GM03348 (cell line): ENCODE measurements around the gene PLCB1.

Source experiments
- DNase-seq: peaks from one replicate; pipeline ENCODE4 v3.0.0; 2012; ENCODE audit warnings: low spot score

PLCB1 gene

DNA sequence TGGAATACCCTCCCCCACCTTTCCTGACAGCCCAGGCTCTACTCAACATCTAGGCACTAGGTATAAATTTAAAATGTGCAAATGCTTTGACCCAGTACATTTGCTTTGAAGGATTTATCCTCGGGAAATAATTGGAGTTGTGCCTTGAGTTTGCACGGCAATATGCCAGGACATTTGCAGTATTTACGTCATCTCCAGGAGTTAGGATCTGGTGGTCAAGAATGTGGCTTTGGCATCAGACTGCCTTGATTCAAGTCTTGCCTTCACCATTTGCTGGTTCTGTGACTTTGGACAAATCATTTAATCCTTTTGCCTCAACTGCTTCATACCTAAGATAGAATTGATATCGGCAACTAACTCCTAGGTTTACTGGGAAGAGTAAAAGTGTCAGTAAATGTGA lies 169.6 kb downstream of the PLCB1 start:
- no peak for DNase-seq

GRCh38 chr20:8303651-8304050 lies 171.6 kb downstream of the PLCB1 start:
- DNase-seq: no peak

GRCh38 chr20:8304124-8304816 lies 172.2 kb downstream of the PLCB1 start:
- DNase-seq: no peak

DNA sequence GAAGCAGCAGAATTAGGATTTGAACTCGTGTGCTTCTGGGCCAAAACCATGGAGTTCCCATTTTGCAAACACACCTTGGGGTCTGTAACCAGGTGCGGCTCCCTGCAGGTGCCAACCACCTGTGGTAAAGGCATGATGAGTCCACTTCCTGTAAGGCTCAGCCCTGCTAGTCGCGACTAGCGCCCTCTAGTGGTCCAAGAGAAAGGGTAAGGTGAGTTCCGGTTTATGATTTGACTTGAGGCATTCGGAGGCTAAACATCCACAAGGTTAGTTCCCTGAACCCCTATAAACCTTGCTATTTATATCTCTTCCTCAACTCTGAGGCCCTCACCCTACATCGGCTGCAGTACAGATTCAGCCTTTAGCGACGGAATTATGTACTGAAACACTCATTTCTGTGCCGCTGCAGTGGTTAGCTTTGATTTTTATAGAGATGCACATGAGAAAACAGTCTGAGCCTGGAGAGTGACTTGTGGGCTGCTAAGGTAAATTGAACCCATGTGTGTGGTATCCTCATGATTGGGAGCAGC lies 173.4 kb downstream of the PLCB1 start:
- DNase-seq: peak; percentile 24

GRCh38 chr20:8306937-8307336 lies 174.9 kb downstream of the PLCB1 start:
- DNase-seq: no peak

- peak; percentile 9 for DNase-seq
These were observed 177.6 kb downstream of the PLCB1 start for GRCh38 chr20:8309634-8310033.

DNA sequence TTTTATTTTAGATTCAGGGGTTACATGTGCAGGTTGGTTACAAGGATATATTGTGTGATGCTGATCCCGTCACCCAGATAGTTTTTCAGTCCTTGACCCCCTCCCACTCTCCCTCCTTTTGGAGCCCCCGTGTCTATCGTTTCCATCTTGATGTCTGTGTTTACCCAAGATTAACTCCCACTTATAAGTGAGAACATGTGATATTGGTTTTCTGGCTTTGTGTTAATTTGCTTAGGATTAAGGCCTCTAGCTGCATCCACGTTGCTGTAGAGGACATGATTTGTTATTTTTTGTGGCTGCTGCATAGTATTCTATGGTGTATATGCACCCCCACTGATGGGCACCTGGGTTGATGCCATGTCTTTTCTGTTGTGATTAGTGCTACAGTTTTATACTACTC lies 178.6 kb downstream of the PLCB1 start:
- DNase-seq: no peak

GRCh38 chr20:8313073-8313472 lies 181.0 kb downstream of the PLCB1 start:
- DNase-seq: no peak

GRCh38 chr20:8315639-8316573 lies 183.8 kb downstream of the PLCB1 start:
- no peak for DNase-seq

DNA sequence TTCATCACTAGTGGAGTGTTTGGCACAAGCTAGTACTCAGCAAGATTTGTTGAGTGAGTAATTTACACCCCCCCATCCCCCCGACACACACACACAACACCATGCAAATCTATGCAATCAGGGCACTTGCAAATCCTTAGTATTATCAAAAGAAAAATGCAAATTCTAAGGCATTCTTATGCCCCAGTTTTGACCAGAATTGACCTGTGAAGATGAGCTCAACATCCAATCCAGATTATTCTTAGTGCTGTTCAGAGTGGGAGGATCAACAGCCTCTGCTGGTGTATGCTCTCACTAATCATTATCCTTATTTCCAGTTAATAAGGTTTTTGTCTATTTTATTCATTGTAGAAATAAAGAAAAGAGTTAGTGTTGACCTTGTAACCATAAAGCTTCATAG lies 185.4 kb downstream of the PLCB1 start:
- DNase-seq: no peak

- no peak for DNase-seq
These were observed 187.0 kb downstream of the PLCB1 start for GRCh38 chr20:8318965-8319625.

- no peak for DNase-seq
These were observed 188.2 kb downstream of the PLCB1 start for GRCh38 chr20:8320306-8320705.

- no peak for DNase-seq
These were observed 188.9 kb downstream of the PLCB1 start for GRCh38 chr20:8321001-8321400.

- DNase-seq: no peak
These were observed 190.7 kb downstream of the PLCB1 start for GRCh38 chr20:8322662-8323217.

- no peak for DNase-seq
These were observed 194.1 kb downstream of the PLCB1 start for GRCh38 chr20:8326191-8326590.

DNA sequence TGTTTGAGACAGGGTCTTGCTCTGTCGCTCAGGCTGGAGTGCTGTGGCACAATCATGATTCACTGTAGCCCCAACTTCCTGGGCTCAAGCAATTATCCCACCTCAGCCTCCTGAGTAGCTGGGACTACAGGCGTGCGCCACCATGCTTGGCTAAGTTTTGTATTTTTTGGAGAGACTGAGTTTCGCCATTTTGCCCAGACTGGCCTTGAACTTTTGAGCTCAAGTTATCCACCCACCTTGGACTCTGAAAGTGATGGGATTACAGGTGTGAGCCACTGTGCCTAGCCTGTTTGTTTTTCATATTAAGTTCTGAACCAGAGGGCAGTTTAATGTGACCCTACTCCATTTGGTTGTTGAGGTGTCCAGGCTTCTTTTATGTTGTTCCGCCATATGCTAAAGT lies 194.8 kb downstream of the PLCB1 start:
- DNase-seq: no peak

DNA sequence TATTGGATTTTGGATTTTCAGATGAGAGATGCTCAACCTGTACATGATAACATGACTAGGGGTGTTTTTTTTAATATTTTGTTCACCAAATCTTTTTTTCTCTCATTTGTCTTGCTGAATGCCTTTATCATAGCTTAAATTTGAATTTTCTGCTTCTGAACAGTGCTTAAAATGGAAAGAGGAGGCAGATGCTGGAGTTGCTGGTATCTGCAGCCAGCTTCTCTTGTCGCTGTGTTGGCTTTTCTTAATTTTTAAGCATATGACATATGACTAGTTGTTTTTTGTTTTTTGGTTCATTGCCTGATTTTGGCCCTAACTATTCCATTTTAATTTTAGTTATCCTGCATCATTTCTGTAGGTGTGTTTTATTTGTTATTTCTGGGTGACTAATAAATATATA lies 196.1 kb downstream of the PLCB1 start:
- DNase-seq: no peak

GRCh38 chr20:8330319-8330784 lies 198.3 kb downstream of the PLCB1 start:
- DNase-seq: no peak

GRCh38 chr20:8330785-8331695 lies 199.0 kb downstream of the PLCB1 start:
- no peak for DNase-seq

- DNase-seq: peak; percentile 75
These were observed 199.8 kb downstream of the PLCB1 start for GRCh38 chr20:8331740-8332412.
